Measurements from ENCODE around the gene SLAMF9.

SLAMF9 gene

DNA sequence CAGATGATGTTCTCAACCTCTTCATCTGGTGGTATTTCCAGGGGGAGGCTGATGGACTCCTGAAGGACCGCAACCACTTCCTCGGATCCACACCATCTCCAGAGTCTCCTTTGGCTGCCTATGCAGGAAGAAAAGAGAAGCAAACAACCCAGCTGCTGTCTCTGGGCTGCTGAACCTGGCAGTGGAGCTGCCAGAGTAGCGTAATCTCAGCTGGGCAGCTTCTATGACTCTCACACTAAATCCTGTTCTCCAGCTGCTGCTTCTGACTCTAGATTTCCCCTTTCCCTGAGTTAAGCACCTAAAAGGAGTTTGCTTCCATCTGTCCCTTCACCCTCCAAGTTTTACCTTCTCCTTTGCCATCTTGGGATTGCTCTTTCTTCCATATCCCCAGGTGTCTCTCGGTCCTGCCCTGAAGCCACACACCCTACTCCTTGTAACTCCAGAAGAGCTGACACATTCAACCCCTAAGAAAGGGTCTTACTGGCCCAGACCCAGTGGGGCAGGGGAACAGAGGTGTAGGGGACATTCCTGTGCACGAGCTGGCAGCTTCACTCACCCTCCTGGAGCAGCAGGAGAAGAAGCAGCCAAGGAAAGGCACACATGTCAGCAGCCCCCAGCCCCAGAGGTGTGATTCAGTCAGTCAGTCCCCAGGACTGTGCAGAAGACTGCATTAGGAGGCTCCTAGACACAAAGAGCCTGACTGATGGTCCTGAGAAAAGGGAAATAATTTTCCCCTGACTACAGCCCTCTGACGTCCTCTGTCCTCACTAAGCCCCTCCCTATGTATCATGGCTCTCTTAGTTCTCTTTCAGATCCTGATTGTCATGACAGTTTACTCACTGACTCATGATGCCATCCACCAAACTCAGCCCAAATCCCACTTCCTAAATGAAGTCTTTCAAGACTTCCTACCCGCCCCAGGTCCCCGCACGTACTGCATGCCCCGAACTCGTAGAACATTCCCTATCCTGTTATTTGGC, at the start of gene SLAMF9:
Gene SLAMF9, minus strand, starts transcription at position 702 of the 980 bp plus-strand sequence. Its CDS starts 100 bp downstream, at position 602.
- no peak for DNase-seq

DNA sequence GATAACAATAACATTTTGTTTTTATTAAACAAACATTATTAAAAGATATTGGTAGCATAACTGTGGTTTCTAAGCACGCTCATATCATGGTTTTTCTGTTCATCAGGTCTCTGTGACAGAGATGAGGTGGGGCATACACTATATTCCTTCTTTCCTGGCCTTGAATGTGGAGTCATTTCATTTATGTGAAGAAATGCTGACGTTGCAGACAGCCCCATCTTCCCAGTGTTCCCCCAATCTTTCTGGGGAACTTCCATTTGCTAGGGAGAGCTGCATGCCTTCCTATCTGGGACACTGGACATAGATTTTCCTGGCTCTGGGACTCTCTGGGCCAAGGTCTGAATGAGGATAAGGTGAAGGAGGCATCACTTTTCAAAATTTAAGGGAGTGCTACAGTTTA, 47.4 kb upstream of the SLAMF9 start:
- DNase-seq = no peak

DNA sequence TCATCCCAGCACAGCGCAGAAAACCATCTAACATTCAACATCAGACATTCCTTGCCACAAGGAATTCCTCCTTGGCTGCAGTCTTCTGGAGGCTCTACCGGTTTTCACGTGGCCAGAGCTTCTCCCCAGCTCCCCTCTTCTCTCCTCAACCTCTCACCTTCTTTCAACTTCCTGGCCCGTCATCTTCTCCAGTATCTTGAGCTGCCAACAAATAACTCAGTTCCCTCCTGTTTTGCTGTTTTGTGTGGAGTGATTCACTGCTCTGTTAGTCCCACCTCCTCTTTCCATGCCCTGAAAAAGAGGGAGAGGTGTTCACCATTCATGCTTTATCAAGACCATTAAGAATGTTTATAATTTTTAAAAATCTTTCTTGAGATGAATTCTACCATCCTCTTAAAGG, 45.2 kb upstream of the SLAMF9 start:
- no peak for DNase-seq

DNA sequence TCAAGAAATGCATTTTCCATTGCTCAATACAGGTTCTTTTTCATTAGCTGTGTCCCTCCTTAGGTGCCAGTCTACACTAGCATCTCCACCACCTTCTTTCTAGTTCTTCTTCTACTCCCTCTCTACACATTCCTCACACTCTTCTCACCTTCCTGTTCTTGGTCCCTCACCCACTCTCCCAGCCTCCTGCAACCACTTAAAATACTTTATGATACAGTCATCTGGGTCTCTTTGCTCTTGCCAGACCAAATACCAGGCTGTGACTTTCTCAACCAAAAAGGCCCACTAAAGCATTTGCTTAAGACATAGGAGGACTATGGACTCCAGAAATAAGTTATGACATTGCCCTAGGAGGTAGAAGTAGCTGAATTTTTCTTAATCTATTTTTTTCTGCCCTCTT, 42.6 kb upstream of the SLAMF9 start:
- no peak for DNase-seq

DNA sequence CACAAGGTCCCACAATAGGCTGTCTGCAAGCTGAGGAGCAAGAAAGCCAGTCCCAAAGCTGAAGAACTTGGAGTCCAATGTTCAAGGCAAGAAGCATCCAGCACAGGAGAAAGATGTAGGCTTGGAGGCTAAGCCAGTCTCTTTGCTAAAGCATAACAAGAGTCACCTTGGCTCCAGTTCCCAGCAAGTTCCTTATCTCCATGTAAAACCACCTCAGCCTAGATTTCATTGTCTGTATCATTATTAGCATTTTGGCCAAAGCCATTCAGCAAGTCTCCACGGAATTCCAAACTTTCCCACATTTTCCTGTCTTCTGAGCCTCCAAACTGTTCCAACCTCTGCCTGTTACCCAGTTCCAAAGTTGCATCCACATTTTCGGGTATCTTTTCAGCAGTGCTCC, 40.9 kb upstream of the SLAMF9 start:
- DNase-seq = no peak

DNA sequence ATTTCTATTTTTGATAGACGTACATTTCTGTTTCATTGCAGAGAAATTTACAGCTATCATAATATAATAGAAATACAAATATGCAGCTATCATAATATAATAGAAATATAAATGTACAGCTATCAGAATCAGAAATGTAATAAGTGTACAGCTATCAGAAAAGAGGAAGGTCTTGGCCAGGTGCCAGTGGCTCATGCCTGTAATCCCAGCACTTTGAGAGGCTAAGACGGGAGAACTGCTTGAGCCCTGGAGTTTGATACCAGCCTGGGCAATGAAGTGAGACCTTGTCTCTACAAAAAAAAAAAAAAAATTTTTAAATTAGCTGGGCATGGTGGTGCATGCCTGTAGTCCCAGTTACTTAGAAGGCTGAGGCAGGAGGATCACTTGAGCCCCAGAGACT, 39.9 kb upstream of the SLAMF9 start:
- no peak for DNase-seq

DNA sequence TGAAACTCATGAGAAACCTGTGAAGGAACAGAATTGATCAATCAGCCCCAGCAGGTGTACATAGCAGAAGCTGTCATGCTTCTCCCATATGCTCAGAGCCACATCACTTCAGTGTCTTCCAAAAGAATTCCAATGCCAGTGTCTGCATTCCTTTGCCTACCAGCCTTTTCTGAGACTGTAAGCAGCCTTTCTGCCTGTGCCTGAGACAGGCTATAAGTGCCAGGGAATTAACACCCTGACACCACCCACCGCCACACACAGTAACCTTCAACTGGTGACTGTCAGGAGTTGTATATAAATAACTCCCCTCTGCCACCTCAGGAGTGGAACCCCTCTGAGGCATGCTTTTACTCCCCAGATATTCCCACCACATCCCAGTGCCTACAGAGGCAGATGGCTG, 38.1 kb upstream of the SLAMF9 start:
- no peak for DNase-seq

DNA sequence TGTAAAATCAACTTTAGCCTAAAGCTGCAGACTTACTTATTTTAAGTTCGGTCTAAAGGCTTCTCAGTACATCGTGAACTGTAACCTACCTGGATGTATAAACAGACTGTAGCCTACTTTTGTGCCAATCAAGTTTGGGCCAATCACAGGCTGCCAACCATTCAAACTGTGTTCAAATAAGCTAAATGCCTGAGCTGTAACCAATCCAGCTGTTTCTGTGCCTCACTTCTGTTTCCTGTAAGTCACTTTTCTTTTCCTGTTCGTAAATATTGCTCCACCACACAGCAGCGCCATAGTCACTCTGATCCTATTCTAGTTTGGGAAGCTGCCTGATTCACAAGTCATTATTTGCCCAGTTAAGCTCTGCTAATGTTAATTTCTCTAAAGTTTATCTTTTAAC, 37.5 kb upstream of the SLAMF9 start:
- peak; percentile 7 for DNase-seq

DNA sequence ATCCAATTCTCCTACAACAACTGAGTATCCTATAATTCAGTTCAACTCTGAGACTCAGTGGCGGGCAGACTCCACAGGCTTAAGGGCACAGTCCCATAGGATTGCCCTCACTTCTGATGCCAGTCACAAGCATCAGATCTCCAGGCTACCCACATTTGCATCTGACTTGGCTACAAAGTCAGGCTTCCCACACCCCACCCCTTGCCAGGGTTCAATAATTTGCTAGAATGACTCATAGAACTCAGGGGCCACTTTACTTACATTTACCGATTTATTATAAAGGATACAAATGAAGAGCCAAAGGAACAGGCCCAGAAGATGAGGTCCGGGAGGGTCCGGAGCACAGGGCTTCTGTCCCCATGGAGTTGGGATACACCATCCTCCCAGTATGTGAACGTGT, 36.0 kb upstream of the SLAMF9 start:
- no peak for DNase-seq

DNA sequence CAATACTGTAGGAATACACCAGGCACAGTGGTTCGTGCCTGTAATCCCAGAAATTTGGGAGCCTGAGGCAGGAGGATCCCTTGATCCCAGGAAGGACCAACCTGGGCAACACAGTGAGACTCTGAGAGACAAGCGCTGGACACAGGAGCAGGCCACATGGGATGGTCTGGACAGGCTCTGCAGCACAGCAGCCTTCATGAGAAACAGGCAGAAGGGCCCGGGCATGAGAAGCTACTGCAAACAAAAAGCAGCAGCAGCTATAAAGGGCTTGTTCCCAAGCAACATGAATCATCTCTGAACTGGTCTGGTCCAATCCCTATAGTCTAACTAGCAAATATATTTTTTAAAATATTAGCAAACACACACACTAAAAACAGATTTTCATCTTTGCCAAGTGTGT, 35.5 kb upstream of the SLAMF9 start:
- no peak for DNase-seq

DNA sequence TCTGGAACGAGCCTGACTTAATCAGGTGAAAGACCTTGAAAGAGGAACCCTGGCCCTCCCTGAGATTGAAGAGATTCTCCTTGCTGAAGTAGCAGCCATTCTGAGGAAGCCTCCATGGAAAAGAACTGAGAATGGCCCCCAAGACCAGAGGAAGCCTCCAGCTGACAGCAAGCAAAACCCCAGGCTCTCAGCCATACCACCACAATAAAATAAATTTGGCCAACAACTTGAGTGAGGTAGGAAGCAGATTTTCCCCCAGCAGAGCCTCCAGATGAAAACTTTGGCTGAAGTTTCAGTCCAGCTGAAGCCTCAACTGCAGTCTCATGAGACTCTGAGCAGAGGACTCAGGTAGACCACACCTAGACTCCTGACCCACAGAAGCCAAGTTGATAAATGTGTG, 34.0 kb upstream of the SLAMF9 start:
- DNase-seq = no peak

DNA sequence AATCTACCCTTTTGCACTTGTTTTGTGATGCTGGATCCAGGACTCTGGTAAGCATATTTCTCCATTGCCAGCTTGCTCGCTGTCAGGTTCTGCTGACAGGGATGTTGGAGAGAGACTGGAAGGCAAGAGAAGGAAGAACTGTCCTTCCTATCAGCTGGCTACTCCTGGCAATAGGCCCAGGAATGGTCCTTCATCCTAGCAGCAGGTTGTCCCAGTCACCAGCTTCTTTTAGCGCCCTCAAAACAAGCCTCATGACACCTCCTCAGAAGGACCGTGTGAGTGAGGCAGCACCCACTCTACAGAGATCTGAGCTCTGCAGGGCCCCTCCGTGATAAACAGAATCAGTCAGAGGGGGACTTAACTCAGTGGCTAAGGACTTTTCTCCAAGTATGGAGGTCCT, 33.1 kb upstream of the SLAMF9 start:
- no peak for DNase-seq

DNA sequence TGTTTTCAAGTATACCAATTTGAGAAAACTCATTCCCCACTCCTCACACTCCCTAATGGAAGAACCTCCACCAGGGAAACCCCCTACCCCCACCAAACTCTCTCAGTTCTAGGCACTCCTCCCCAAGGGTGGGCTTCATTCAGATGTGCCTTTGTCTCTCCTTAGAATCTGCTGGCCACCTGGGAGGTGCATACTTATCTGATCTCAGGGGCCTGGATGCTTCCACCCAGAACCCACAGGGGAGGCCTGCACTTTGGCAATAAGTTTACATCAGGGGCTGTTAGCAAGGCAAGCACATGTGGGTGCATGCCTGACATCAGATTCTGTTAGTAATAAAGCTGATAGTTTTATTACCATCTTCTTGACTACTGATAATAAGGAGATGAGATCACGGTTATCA, 32.5 kb upstream of the SLAMF9 start:
- no peak for DNase-seq

DNA sequence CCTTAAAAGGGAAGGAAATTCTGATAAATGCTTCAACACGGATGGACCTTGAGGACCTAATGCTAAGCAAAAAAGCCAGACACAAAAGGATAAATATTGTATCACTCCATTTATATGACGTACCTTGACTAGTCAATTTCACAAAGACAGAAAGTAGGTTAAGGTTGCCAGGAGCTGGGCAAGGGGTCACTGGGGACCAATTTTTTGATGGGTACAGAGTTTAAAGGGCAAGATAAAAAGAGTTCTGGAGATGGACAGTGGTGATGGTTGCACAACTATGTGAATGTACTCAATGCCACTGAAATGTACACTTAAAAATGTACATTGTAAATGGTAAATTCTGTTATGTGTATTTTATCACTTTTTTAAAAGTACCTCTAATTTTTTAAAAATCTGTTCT, 32.1 kb upstream of the SLAMF9 start:
- DNase-seq = no peak

DNA sequence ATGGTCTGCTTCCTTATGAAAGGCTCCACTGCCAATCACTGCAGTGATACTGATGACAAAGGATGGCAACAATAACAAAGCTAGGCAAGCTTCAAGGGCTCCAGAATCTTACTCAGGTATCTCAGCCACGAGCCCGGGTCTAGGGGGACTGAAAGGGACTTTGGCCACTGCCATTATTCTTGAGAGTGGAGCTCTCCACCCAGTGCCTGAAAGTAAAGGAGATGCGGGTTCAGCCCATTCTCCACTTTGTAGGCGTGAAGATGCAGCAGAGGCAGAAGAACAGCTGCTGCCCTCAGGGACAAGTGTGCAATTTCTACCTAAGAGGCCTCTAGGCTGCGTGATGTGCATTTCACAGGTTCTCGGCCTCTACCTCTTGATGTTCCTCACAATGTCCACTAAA, 31.4 kb upstream of the SLAMF9 start:
- no peak for DNase-seq

DNA sequence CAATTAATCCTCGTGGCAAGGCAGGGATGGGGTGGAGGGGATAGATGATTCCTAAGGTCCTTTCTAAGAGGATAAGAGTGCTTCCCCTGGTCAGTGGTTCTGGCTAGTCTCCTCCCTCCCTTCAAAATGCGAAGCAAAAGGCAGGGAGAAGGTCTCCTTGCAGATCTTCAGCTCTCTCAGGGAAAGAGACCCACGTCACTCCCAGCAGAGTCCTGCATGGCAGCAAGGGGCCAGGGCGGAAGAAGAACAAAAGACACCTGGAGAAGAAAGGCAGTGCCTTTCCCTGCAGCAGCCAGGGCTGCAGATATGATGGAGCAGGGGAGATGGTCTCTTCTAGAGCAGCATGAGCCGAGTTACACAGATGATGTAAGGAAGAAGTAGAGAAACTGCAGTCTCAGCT, 29.6 kb upstream of the SLAMF9 start:
- no peak for DNase-seq

DNA sequence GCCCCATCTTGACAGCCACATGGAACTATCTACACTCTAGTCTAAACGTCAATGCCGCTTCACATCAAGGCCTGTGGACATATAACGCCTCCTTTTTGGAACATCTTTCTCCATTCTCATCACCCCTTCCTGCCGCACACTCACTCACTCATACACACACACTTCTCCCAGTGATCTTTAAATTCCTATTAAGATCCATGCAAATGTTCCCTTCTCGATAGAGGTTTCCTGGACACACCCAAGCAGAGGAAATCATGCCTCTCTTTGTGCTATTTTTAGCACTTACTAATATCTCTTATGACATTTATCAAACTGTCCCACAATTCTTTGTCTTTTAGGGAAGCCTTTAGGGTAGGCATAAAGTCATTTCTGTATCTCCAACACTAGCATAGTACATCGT, 28.2 kb upstream of the SLAMF9 start:
- no peak for DNase-seq

DNA sequence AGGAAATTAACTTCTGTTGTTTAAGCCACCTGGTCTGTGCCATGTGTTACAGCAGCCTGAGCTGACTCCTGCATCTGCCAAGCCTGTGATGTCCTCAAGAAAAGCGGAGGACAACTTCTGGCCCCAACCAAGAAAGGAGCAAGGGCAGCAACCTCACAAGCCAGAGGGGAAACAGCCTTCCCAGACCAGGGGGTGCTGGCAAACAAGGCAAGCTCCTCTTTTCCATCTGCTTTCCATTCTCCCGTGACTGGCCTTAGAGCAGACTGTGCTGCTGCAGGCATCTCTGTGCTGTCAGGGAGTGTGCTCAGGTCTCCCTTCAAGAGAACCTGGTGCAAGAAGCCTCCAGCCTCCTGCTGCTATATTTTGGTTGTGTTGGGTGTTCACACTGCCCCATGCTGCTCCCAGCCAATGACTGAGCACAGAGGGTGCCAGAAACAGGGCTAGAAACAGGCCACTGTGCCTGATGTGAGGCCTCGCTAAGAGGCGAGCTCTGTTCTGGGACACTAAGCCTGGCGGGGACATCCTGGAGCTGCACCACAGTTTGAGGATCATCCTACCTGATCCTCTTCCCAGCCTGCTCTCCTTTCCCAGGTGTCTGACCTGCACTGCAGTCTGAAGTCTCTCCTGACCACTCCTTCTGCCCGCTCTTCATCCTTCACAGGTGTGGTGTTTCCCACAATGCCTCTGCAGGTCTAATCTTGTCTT, 27.5 kb upstream of the SLAMF9 start:
- no peak for DNase-seq

DNA sequence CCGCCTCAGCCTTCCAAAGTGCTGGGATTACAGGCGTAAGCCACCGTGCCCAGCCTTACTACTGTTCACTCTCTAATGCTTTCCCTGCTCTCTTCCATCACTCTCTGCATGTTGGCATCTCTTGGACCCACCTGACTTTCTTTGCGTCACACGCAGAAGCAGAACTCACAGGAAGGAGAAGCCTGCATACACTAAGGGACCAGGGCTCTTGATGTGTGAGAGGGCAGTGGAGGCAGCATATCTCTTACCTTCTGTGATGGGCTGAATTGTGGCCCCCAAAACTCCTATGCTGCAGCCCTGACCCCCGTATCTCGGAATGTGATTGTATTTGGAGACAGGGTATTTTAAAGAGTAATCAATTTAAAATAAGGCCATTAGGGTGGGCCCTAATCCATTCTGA, 26.7 kb upstream of the SLAMF9 start:
- no peak for DNase-seq

DNA sequence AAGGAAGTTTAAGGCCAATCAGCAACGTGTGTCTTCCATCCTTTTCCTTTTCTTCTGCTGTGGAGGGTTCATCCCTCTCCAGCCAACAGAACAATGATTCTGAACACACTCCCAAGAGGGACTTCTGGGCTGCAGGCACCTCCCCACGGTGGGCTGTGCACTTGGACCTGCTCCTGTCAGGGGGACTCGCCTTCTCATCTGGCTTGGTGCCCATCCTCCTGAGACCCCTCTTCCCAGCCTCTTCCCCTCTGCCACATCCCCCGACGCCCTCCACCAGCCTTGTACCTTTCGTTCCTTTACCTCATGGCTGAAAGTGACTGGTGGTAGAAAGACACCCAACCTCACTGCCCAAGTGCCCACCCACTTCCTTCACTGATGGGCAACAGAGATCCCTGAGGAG, 26.0 kb upstream of the SLAMF9 start:
- DNase-seq = no peak

DNA sequence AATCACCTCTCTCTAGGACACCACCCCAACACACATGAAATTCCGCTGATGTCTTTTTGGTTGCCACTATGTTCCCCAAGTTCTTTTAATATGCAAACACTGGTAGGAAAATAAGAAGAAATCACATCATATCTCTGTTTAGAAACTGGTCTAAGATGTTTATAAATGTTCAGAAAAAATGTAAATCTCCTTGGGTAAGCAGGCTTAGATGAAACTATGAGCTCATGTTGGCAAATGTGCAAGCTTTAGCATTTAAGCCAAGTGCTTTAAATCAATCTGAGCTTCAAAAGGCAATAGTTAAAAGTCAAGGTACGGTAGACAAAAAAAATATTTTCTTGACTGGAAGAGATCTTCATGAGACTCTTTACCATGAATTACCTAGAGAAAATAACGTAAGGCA, 25.2 kb upstream of the SLAMF9 start:
- no peak for DNase-seq

DNA sequence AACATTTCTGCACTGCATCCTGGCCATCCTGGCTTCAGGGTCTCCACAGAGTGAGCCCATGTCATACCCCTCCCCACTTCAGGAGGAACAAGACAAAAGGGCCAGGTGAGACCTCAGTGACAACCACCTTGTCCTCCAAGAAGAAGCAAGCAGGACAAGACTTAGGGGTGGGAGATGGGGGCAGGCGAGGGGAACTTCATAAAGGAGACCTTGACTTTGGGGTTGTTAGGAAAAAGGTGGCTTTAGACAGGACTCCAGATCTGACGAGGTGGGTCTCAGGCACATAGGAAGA, 24.0 kb upstream of the SLAMF9 start:
- DNase-seq = no peak

DNA sequence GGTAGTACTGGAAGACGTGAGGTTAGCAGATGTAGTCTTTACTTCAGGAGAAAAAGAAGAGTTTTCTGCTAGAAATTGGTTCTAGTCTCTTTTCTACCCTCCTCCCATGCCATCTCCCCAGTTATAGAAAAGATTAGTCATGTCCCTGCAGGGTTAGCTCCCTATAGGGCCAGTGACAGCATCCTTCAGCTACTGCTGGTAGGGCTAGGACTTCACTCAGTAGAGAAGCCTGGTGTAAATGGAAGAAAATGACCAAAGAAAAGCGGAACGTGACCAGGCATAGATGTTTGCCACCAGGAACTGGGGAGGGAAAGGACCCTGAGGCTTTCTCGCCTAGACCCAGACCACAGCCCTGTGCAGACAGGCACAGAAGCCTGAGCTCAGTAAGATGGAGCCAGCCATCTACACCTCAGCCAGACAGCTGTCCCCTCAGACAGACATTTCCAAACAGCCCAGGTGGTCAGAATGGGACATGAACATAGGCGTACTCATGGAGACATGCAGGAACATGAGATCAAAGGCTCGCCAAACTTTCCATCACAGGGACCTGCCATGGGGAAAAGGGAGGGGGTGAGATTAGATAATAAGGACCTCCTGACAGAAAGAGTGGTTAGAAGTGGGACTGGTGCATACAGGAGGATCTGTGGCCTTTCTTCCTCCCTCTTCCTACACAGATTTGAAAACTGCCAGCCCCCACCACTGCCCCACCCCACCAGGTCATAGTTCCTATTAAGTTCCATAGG, 23.5 kb upstream of the SLAMF9 start:
- DNase-seq = no peak
